Measurements from ENCODE around the gene RAB4A. TPM values are rescaled to one million over a fixed set of nuclear protein-coding genes. Genes with fewer than 3 reads are reported as not detected.

Gene RAB4A
- total RNA-seq, 1 donor from 2014 or later, result 47.1 TPM

DNA sequence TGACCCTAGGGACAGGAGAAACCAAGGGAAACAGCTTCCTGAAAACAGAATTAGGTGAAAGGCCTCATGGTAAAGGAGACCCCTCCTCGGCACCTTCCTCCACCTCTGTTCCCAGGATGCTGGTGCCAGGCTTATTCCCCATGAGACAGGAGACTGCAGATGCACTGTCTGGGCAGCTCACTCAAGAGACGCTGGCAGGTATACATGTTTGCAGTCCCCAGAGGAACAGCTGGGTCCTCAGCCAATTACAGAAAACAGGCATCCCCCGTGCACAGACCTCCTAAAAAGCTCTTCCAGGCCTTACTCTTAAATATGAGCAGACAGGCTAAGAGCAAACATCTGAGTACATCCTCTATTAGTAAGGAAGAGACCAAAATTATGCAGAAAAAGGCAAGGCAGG, 65.4 kb downstream of the RAB4A start:
- Histone ChIP-seq H3K4me3 (no peak overlapping the region), H3K27ac (no peak overlapping the region), H3K9me3 (no peaks in the 10 kb centered on the region), H3K36me3 (no peaks in the 10 kb centered on the region), H3K27me3 (no peaks in the 10 kb centered on the region), H3K4me1 (peaks cover 3% of the 10 kb centered on the region)
- no peak for ATAC-seq
- DNase-seq, result no peak
- intact Hi-C loops (cut with DNase I), result no loop called here
- TF ChIP-seq, protein P1, sequence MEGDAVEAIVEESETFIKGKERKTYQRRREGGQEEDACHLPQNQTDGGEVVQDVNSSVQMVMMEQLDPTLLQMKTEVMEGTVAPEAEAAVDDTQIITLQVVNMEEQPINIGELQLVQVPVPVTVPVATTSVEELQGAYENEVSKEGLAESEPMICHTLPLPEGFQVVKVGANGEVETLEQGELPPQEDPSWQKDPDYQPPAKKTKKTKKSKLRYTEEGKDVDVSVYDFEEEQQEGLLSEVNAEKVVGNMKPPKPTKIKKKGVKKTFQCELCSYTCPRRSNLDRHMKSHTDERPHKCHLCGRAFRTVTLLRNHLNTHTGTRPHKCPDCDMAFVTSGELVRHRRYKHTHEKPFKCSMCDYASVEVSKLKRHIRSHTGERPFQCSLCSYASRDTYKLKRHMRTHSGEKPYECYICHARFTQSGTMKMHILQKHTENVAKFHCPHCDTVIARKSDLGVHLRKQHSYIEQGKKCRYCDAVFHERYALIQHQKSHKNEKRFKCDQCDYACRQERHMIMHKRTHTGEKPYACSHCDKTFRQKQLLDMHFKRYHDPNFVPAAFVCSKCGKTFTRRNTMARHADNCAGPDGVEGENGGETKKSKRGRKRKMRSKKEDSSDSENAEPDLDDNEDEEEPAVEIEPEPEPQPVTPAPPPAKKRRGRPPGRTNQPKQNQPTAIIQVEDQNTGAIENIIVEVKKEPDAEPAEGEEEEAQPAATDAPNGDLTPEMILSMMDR (IDR thresholded peaks at IDR 0.05), result no peak

DNA sequence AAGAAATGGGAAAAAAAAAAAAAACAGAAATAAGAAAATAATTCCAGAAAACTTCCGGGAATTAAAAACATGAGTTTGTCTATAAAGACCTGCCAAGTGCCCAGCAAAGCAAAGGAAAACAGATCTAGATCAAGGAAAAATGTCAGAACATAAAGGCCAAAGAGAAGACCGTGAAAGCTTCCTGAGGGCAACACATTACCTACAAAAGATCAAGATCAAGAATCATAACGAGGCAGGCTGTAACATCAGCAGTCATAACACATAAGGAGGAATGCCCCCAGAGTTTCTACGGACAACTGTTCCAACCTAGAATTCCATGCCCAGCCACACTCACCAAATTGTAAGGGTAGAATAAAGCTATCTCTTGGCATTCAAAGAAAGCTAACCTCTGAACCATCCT, 68.2 kb downstream of the RAB4A start:
- TF ChIP-seq, protein P1 (IDR thresholded peaks at IDR 0.05), result no peak
- no peak for ATAC-seq
- intact Hi-C loops (cut with DNase I), result no loop called here

DNA sequence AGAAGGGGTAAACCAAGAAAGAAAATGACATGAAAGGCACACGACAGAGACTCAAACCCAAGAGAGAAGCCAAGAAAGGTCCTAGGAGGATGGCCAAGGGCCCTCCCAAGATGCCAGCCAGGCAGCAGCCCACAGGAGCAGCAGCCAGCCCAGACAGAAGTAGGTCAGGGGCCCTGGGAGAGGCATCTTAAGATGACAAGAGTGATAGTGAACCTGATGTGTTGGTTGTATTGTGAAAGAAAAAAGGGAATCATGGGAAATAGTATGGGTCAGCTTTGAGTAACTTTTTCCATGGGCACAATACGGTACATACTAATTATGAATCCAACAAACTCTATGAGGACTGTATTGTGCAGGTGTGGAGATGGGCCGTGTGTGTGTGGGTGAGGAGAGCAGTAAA, 68.6 kb downstream of the RAB4A start:
- H3K36me3 ChIP-seq, result no peaks in the 10 kb centered on the region
- H3K27me3 ChIP-seq, result no peaks in the 10 kb centered on the region
- H3K27ac ChIP-seq, result no peak overlapping the region
- H3K4me3 ChIP-seq, result no peak overlapping the region
- H3K9me3 ChIP-seq, result no peaks in the 10 kb centered on the region
- H3K4me1 ChIP-seq, result peaks cover 12% of the 10 kb centered on the region
- TF ChIP-seq, protein P1 (IDR thresholded peaks at IDR 0.05), result no peak
- DNase-seq, result no peak
- ATAC-seq, result no peak
- intact Hi-C loops (cut with DNase I), result no loop called here

More for the DNA sequence above, 68.2 kb downstream of the RAB4A start:
- Histone ChIP-seq H3K27me3 (no peaks in the 10 kb centered on the region), H3K36me3 (no peaks in the 10 kb centered on the region), H3K4me1 (peaks cover 9% of the 10 kb centered on the region), H3K4me3 (no peak overlapping the region), H3K9me3 (no peaks in the 10 kb centered on the region), H3K27ac (no peak overlapping the region)
- DNase-seq, result no peak

GRCh38 chr1:229340496-229340895, 69.6 kb downstream of the RAB4A start:
- Histone ChIP-seq H3K27me3 (no peaks in the 10 kb centered on the region), H3K36me3 (no peaks in the 10 kb centered on the region), H3K9me3 (no peaks in the 10 kb centered on the region), H3K27ac (no peak overlapping the region), H3K4me1 (peaks cover 12% of the 10 kb centered on the region), H3K4me3 (no peak overlapping the region)
- intact Hi-C loops (cut with DNase I), result no loop called here
- TF ChIP-seq, protein P1 (IDR thresholded peaks at IDR 0.05), result no peak
- DNase-seq (no peak), ATAC-seq (no peak)

DNA sequence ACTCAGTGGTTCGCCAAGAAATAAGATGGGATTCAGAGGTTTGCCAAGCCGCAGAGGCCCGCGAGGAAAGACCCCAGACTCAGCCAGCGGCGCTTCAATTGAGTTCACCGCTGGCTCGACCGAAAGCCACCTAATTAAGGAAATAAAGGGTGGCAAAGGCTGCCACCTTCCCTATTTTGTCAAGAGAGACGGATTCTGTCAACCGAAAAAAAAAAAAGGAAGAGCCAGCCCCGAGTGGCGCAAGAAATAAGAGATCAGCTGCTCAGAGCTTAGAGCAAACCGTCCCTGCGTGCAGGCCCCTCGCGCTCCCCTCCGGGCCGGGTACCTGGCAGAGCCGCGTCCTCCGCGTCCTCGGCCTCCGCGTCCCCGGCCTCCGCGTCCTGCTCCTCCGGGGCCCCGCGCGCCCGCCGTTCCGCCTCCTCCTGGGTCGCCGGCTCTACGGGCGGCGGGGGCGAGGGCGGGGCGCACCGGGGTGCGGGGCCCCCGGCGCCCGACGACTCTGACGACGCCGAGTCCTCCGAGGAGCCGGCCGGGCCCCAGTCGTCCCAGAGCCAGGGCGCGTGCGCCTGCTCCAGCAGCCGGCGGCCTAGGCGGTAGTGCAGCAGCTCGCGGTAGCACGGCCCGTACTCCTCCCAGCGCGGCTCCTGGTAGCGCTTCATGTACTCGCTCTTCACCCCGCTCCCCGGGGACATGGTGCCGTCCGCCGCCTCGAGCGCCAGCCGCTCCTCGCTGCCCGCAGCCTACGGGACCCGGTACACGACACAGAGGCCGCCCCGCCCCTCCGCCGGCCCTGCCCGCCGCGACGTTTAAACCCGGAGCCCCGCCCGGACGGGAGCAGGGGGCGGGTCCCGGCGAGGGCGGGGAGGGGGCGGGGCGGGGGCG, 71.1 kb downstream of the RAB4A start:
- no peaks in the 10 kb centered on the region for H3K9me3 ChIP-seq
- intact Hi-C loops (cut with DNase I), result no loop called here
- H3K36me3 ChIP-seq, result no peaks in the 10 kb centered on the region
- H3K27ac ChIP-seq, result peak overlapping the region; percentile 93
- peak; percentile 94 for DNase-seq
- peaks cover 12% of the 10 kb centered on the region for H3K4me1 ChIP-seq
- peak; percentile 96 for ATAC-seq
- no peaks in the 10 kb centered on the region for H3K27me3 ChIP-seq
- peak overlapping the region; percentile 86 for H3K4me3 ChIP-seq
- TF ChIP-seq, protein P1 (IDR thresholded peaks at IDR 0.05), result no peak

All from upper lobe of right lung (tissue), 1 donor.